HL-60 (cell line): ENCODE measurements around the gene HSPA12B.

Experiments
- DNase-seq, 2 experiments: peaks; one replicate each; pipeline ENCODE4 v3.0.0-alpha.2; 2010 to 2020; ENCODE audit warnings: low read depth in 1 of 2, low spot score in 1 of 2
- H3K27ac ChIP-seq: fragments of 250-450 bp; sonication (Bioruptor Pico); replicated peaks from 2 replicates; pipeline ENCODE4 v1.5.1; 2020; ENCODE audit warnings: mild to moderate bottlenecking, moderate library complexity
- H3K27me3 ChIP-seq: fragments of 250-450 bp; sonication (Bioruptor Pico); 2 replicates; pipeline ENCODE4 v1.5.1; 2021; ENCODE audit warnings: mild to moderate bottlenecking, moderate library complexity; ENCODE audit not compliant: insufficient read depth, poor library complexity, severe bottlenecking
- H3K4me3 ChIP-seq: replicated peaks from 2 replicates; pipeline ENCODE4 v1.5.1; 2011; ENCODE audit warnings: mild to moderate bottlenecking, control low read depth, low read length; ENCODE audit not compliant: insufficient read depth
- GABPA ChIP-seq: IDR thresholded peaks from 2 replicates; pipeline ENCODE4 v1.6.1; 2012; ENCODE audit warnings: low read depth
- POLR2AphosphoS5 ChIP-seq: IDR thresholded peaks from 2 replicates; pipeline ENCODE4 v1.6.1; 2012; ENCODE audit warnings: low read depth
- REST ChIP-seq: IDR thresholded peaks from 2 replicates; pipeline ENCODE4 v1.6.1; 2012; ENCODE audit warnings: low read depth; ENCODE audit not compliant: insufficient replicate concordance
- SPI1 ChIP-seq: IDR thresholded peaks from 2 replicates; pipeline ENCODE4 v1.6.1; 2012; ENCODE audit warnings: low read depth, mild to moderate bottlenecking, borderline replicate concordance
- TF ChIP-seq, protein P1 (sequence below): IDR thresholded peaks from one replicate; pipeline ENCODE4 v1.5.1; 2011; ENCODE audit warnings: low read length, control low read depth, inconsistent platforms; ENCODE audit not compliant: insufficient read depth

The HSPA12B gene

GRCh38 chr20:3691306-3691705 lies 41.2 kb upstream of the HSPA12B start:
- DNase-seq, result no peak
- Histone ChIP-seq H3K27ac (no peak overlapping the region), H3K4me3 (no peak overlapping the region), H3K27me3 (no peaks in the 10 kb centered on the region)
- TF ChIP-seq REST (no peak), SPI1 (no peak), POLR2AphosphoS5 (no peak), GABPA (no peak)
- TF ChIP-seq, protein P1, sequence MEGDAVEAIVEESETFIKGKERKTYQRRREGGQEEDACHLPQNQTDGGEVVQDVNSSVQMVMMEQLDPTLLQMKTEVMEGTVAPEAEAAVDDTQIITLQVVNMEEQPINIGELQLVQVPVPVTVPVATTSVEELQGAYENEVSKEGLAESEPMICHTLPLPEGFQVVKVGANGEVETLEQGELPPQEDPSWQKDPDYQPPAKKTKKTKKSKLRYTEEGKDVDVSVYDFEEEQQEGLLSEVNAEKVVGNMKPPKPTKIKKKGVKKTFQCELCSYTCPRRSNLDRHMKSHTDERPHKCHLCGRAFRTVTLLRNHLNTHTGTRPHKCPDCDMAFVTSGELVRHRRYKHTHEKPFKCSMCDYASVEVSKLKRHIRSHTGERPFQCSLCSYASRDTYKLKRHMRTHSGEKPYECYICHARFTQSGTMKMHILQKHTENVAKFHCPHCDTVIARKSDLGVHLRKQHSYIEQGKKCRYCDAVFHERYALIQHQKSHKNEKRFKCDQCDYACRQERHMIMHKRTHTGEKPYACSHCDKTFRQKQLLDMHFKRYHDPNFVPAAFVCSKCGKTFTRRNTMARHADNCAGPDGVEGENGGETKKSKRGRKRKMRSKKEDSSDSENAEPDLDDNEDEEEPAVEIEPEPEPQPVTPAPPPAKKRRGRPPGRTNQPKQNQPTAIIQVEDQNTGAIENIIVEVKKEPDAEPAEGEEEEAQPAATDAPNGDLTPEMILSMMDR, result no peak

DNA sequence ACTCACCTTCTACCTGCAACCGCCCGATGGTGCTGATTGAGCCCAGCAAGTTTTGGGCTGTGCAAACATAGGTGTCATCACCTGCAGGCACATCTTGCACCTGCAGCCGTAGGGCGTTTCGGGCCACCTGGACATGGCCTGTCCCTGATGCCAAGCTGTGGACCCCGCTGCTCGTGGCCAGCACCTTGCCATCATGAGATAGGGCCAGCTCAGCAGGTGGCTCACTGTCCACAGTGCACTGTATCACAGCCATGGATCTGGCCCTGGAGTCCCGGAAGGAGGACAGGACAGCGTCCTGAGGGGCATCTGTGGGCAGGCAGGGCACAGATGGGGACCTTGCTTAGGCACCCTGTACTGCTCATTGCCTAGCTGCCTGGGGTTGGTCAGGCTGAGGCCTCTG lies 40.6 kb upstream of the HSPA12B start:
- TF ChIP-seq REST (no peak), POLR2AphosphoS5 (no peak), GABPA (no peak), SPI1 (no peak)
- TF ChIP-seq, protein P1, result no peak
- no peak overlapping the region for H3K4me3 ChIP-seq
- H3K27ac ChIP-seq, result no peak overlapping the region
- no peak for DNase-seq
- H3K27me3 ChIP-seq, result no peaks in the 10 kb centered on the region

GRCh38 chr20:3692706-3693294 lies 39.7 kb upstream of the HSPA12B start:
- Histone ChIP-seq H3K27ac (no peak overlapping the region), H3K4me3 (no peak overlapping the region), H3K27me3 (no peaks in the 10 kb centered on the region)
- DNase-seq, result no peak
- no peak for TF ChIP-seq GABPA
- TF ChIP-seq POLR2AphosphoS5, result no peak
- TF ChIP-seq REST, result no peak
- TF ChIP-seq, protein P1, result no peak
- no peak for TF ChIP-seq SPI1
